MCF 10A (cell line): Measurements from ENCODE around the gene NAT8L. TPM values are rescaled to one million over a fixed set of nuclear protein-coding genes. Genes with fewer than 3 reads are reported as not detected.

Experiments
- BruUV-seq: library from RNA; stranded (reverse); fragments of 400-500 nt; replicated peaks from 2 replicates; lab custom pipeline; 2021; lab: Mats Ljungman, UMichigan
- CTCF ChIA-PET: fragments of 300-600 bp; sonication (Branson Sonifier 250); formaldehyde crosslinking; extraction: SDS; loops from one replicate; lab custom pipeline; 2021; ENCODE audit warnings: antibody characterized with exemption, inconsistent platforms; lab: Yijun Ruan, JAX
- POLR2A ChIA-PET: fragments of 300-600, 350-650 bp; sonication (Branson Sonifier 250); formaldehyde crosslinking; extraction: SDS; loops from one replicate; lab custom pipeline; 2020; ENCODE audit warnings: antibody characterized with exemption, inconsistent platforms; lab: Yijun Ruan, JAX
- DNase-seq: peaks from one replicate; pipeline ENCODE4 v3.0.0-alpha.2; 2018; ENCODE audit not compliant: unreplicated experiment
- H3K27ac Mint-ChIP-seq: one replicate; pipeline ENCODE4 v1.8.0; 2022; ENCODE audit warnings: mild to moderate bottlenecking, low read depth, mixed read lengths; ENCODE audit not compliant: unreplicated experiment
- H3K27me3 Mint-ChIP-seq: one replicate; pipeline ENCODE4 v1.8.0; 2022; ENCODE audit warnings: mixed read lengths; ENCODE audit not compliant: insufficient read depth, unreplicated experiment
- H3K36me3 Mint-ChIP-seq: one replicate; pipeline ENCODE4 v1.8.0; 2022; ENCODE audit warnings: mild to moderate bottlenecking, moderate library complexity, mixed read lengths; ENCODE audit not compliant: insufficient read depth, unreplicated experiment
- H3K4me1 Mint-ChIP-seq: one replicate; pipeline ENCODE4 v1.8.0; 2022; ENCODE audit warnings: mixed read lengths; ENCODE audit not compliant: insufficient read depth, unreplicated experiment
- H3K4me3 Mint-ChIP-seq: one replicate; pipeline ENCODE4 v1.8.0; 2022; ENCODE audit warnings: mild to moderate bottlenecking, moderate library complexity, mixed read lengths; ENCODE audit not compliant: unreplicated experiment
- H3K9me3 Mint-ChIP-seq: one replicate; pipeline ENCODE4 v1.8.0; 2022; ENCODE audit warnings: mixed read lengths; ENCODE audit not compliant: unreplicated experiment
- CTCF ChIP-seq: fragments of 200-600 bp; IDR thresholded peaks from one replicate; pipeline ENCODE4 v1.8.0; 2022; ENCODE audit warnings: antibody characterized with exemption, mild to moderate bottlenecking; ENCODE audit not compliant: unreplicated experiment
- intact Hi-C: fragments of 100-400 bp; cut with micrococcal nuclease; formaldehyde crosslinking; loops from 2 replicates; pipeline ENCODE4 v1.14.1; 2022
- total RNA-seq: library from RNA; stranded (reverse); gene quantifications from 2 replicates; pipeline ENCODE4 v1.2.3, GENCODE V29; 2022

NAT8L gene
- total RNA-seq, 1 experiment from 2014 or later: 0.79 TPM

- H3K27ac Mint-ChIP-seq: no peak overlapping the region
- CTCF ChIA-PET: interaction anchor here (0.9 kb wide), 1 partner anchor 193 kb away, joined by 4 read pairs; no protein-coding TSS in a partner anchor
- BruUV-seq: no TSS peak
Observed at GRCh38 chr4:2036327-2036726, 22.8 kb upstream of the NAT8L start.

GRCh38 chr4:2036866-2037265, 22.3 kb upstream of the NAT8L start:
- CTCF ChIA-PET: interaction anchor here (0.9 kb wide), 1 partner anchor 192 kb away, joined by 4 read pairs; no protein-coding TSS in a partner anchor
- H3K27me3 Mint-ChIP-seq: no peaks in the 10 kb centered on the region
- no peak for DNase-seq
- no TSS peak for BruUV-seq
- no peaks in the 10 kb centered on the region for H3K9me3 Mint-ChIP-seq
- H3K4me1 Mint-ChIP-seq: no peaks in the 10 kb centered on the region
- no peak for TF ChIP-seq CTCF
- intact Hi-C loops: no loop called here
- POLR2A ChIA-PET: interaction anchor here (1.4 kb wide), 1 partner anchor 27 kb away, joined by 3 read pairs; no protein-coding TSS in a partner anchor
- H3K36me3 Mint-ChIP-seq: no peaks in the 10 kb centered on the region
- H3K4me3 Mint-ChIP-seq: no peak overlapping the region
- H3K27ac Mint-ChIP-seq: no peak overlapping the region

More at GRCh38 chr4:2036327-2036726, 22.8 kb upstream of the NAT8L start:
- POLR2A ChIA-PET: interaction anchor here (1.4 kb wide), 1 partner anchor 27 kb away, joined by 3 read pairs; no protein-coding TSS in a partner anchor
- Mint-ChIP-seq H3K27me3 (peaks cover 2% of the 10 kb centered on the region), H3K4me1 (no peaks in the 10 kb centered on the region), H3K4me3 (no peak overlapping the region), H3K9me3 (peaks cover 1% of the 10 kb centered on the region), H3K36me3 (no peaks in the 10 kb centered on the region)
- DNase-seq: no peak
- intact Hi-C loops: no loop called here
- no peak for TF ChIP-seq CTCF

- POLR2A ChIA-PET: no interaction called here
- intact Hi-C loops: no loop called here
- Mint-ChIP-seq H3K4me1 (peaks cover 6% of the 10 kb centered on the region), H3K27ac (no peak overlapping the region), H3K9me3 (no peaks in the 10 kb centered on the region), H3K27me3 (no peaks in the 10 kb centered on the region), H3K4me3 (peak overlapping the region; percentile 86), H3K36me3 (no peaks in the 10 kb centered on the region)
- DNase-seq: no peak
- no peak for TF ChIP-seq CTCF
- CTCF ChIA-PET: interaction anchor here (0.6 kb wide), 1 partner anchor 28 kb away, joined by 3 read pairs; no protein-coding TSS in a partner anchor
- no TSS peak for BruUV-seq
Observed at GRCh38 chr4:2040391-2041238, 18.5 kb upstream of the NAT8L start.
